H9 (cell line): ENCODE measurements around the gene SSPN. TPM values are rescaled to one million over a fixed set of nuclear protein-coding genes. Genes with fewer than 3 reads are reported as not detected.

ENCODE experiments used
- DNase-seq: peaks from one replicate; pipeline ENCODE4 v3.0.0-alpha.2; 2017
- H2AFZ ChIP-seq: one replicate; pipeline ENCODE4 v1.6.1; 2013; ENCODE audit warnings: mild to moderate bottlenecking, low read length, control low read depth, moderate library complexity
- H2AK5ac ChIP-seq: 2 replicates; pipeline ENCODE4 v1.6.1; 2013; ENCODE audit warnings: low read length, control low read depth, mixed read lengths; ENCODE audit not compliant: insufficient read length
- H2BK120ac ChIP-seq: one replicate; pipeline ENCODE4 v1.6.1; 2013; ENCODE audit warnings: low read depth, mild to moderate bottlenecking, low read length, control low read depth, inconsistent platforms; ENCODE audit not compliant: poor library complexity, severe bottlenecking
- H2BK12ac ChIP-seq: 2 replicates; pipeline ENCODE4 v1.6.1; 2013; ENCODE audit warnings: low read length, control low read depth, mixed read lengths, low read depth; ENCODE audit not compliant: insufficient read length
- H2BK15ac ChIP-seq: 2 replicates; pipeline ENCODE4 v1.6.1; 2013; ENCODE audit warnings: low read depth, low read length, control low read depth
- H2BK20ac ChIP-seq: one replicate; pipeline ENCODE4 v1.6.1; 2013; ENCODE audit warnings: low read depth, mild to moderate bottlenecking, low read length, control low read depth, inconsistent platforms; ENCODE audit not compliant: poor library complexity, severe bottlenecking
- H2BK5ac ChIP-seq: 2 replicates; pipeline ENCODE4 v1.6.1; 2013; ENCODE audit warnings: low read length, control low read depth, mixed read lengths; ENCODE audit not compliant: insufficient read length
- H3K14ac ChIP-seq: 2 replicates; pipeline ENCODE4 v1.6.1; 2013; ENCODE audit warnings: low read length, control low read depth; ENCODE audit not compliant: insufficient read depth
- H3K18ac ChIP-seq: 2 replicates; pipeline ENCODE4 v1.6.1; 2013; ENCODE audit warnings: low read depth, mild to moderate bottlenecking, mixed read lengths, low read length, control low read depth; ENCODE audit not compliant: insufficient read length
- H3K23ac ChIP-seq: 2 replicates; pipeline ENCODE4 v1.6.1; 2013; ENCODE audit warnings: low read length, control low read depth, mixed read lengths, low read depth; ENCODE audit not compliant: insufficient read length
- H3K23me2 ChIP-seq: 2 replicates; pipeline ENCODE4 v1.6.1; 2013; ENCODE audit warnings: low read depth, mild to moderate bottlenecking, mixed read lengths, low read length, control low read depth; ENCODE audit not compliant: insufficient read length, poor library complexity, severe bottlenecking
- H3K27ac ChIP-seq: 2 replicates; pipeline ENCODE4 v1.5.1; 2013; ENCODE audit warnings: low read length, control low read depth, mixed read lengths, low read depth; ENCODE audit not compliant: insufficient read length
- H3K27me3 ChIP-seq: 2 replicates; pipeline ENCODE4 v1.6.1; 2013; ENCODE audit warnings: low read length, control low read depth, inconsistent platforms; ENCODE audit not compliant: insufficient read depth
- H3K4ac ChIP-seq: 2 replicates; pipeline ENCODE4 v1.6.1; 2013; ENCODE audit warnings: low read depth, mild to moderate bottlenecking, control low read depth, inconsistent platforms, low read length, moderate library complexity
- H3K4me1 ChIP-seq: 2 replicates; pipeline ENCODE4 v1.6.1; 2013; ENCODE audit warnings: low read length, control low read depth, inconsistent platforms; ENCODE audit not compliant: insufficient read depth
- H3K4me2 ChIP-seq: 2 replicates; pipeline ENCODE4 v1.6.1; 2013; ENCODE audit warnings: low read length, control low read depth, mixed read lengths; ENCODE audit not compliant: insufficient read length, insufficient read depth
- H3K56ac ChIP-seq: 2 replicates; pipeline ENCODE4 v1.6.1; 2013; ENCODE audit warnings: low read depth, mild to moderate bottlenecking, mixed read lengths, low read length, control low read depth; ENCODE audit not compliant: insufficient read length
- H3K79me1 ChIP-seq: 2 replicates; pipeline ENCODE4 v1.6.1; 2013; ENCODE audit warnings: low read depth, mild to moderate bottlenecking, moderate library complexity, low read length, control low read depth, inconsistent platforms; ENCODE audit not compliant: insufficient read depth, poor library complexity, severe bottlenecking
- H3K79me2 ChIP-seq: 2 replicates; pipeline ENCODE4 v1.6.1; 2013; ENCODE audit warnings: low read length, control low read depth, inconsistent platforms; ENCODE audit not compliant: insufficient read depth
- H3K9ac ChIP-seq: 2 replicates; pipeline ENCODE4 v1.6.1; 2013; ENCODE audit warnings: low read length, control low read depth, mixed read lengths; ENCODE audit not compliant: insufficient read length; ENCODE audit errors: extremely low read depth
- H3K9me3 ChIP-seq: one replicate; pipeline ENCODE4 v1.6.1; 2013; ENCODE audit warnings: low read depth, low read length, inconsistent platforms; ENCODE audit not compliant: control insufficient read depth
- H3T11ph ChIP-seq: one replicate; pipeline ENCODE4 v1.6.1; 2013; ENCODE audit warnings: mild to moderate bottlenecking, low read length, control low read depth, inconsistent platforms
- H4K20me1 ChIP-seq: one replicate; pipeline ENCODE4 v1.6.1; 2013; ENCODE audit not compliant: control insufficient read depth, insufficient read length, insufficient read depth
- H4K5ac ChIP-seq: 2 replicates; pipeline ENCODE4 v1.6.1; 2013; ENCODE audit warnings: low read depth, mild to moderate bottlenecking, mixed read lengths, low read length, control low read depth; ENCODE audit not compliant: insufficient read length
- H4K8ac ChIP-seq: replicated peaks from 2 replicates; pipeline ENCODE4 v1.6.1; 2013; ENCODE audit warnings: low read length, control low read depth, mixed read lengths, low read depth; ENCODE audit not compliant: insufficient read length
- H4K91ac ChIP-seq: 2 replicates; pipeline ENCODE4 v1.6.1; 2013; ENCODE audit warnings: low read depth, mild to moderate bottlenecking, moderate library complexity, mixed read lengths, low read length, control low read depth; ENCODE audit not compliant: insufficient read length
- H3K27ac Mint-ChIP-seq, 3 experiments: 2 replicates in 2 of 3; 3 replicates in 1 of 3; pipeline ENCODE4 v1.8.0; 2020 to 2021; ENCODE audit warnings: mixed read lengths in 3 of 3, mild to moderate bottlenecking in 1 of 3, moderate library complexity in 1 of 3
- H3K27me3 Mint-ChIP-seq: 2 replicates; pipeline ENCODE4 v1.8.0; 2021; ENCODE audit warnings: low read depth, mild to moderate bottlenecking, moderate library complexity, mixed read lengths
- H3K36me3 Mint-ChIP-seq, 3 experiments: 2 replicates in 2 of 3; 3 replicates in 1 of 3; pipeline ENCODE4 v1.8.0; 2020 to 2021; ENCODE audit warnings: low read depth in 3 of 3, mixed read lengths in 3 of 3; ENCODE audit not compliant: insufficient read depth in 1 of 3
- H3K4me1 Mint-ChIP-seq, 2 experiments: 2 replicates each; pipeline ENCODE4 v1.8.0; 2020; ENCODE audit warnings: mixed read lengths in 2 of 2
- H3K4me3 Mint-ChIP-seq, 2 experiments: 2 replicates in 1 of 2; 3 replicates in 1 of 2; pipeline ENCODE4 v1.8.0; 2020 to 2021; ENCODE audit warnings: mild to moderate bottlenecking in 2 of 2, mixed read lengths in 2 of 2, moderate library complexity in 1 of 2
- H3K9me3 Mint-ChIP-seq, 2 experiments: 2 replicates in 1 of 2; 3 replicates in 1 of 2; pipeline ENCODE4 v1.8.0; 2020; ENCODE audit warnings: mild to moderate bottlenecking in 2 of 2, mixed read lengths in 2 of 2, moderate library complexity in 1 of 2
- WGBS: extraction: QIAGEN DNeasy Blood & Tissue Kit; methylation state at CpG from one replicate; pipeline ENCODE4 v1.1.7; 2013; ENCODE audit warnings: missing lambda C conversion rate, low lambda C conversion rate, mixed read lengths; ENCODE audit not compliant: insufficient read length; ENCODE audit errors: extremely low coverage; 5-methylcytosine and 5-hydroxymethylcytosine counted together
- total RNA-seq: library from RNA; stranded (reverse); gene quantifications from 2 replicates; pipeline ENCODE4 v1.2.1, GENCODE V29; 2021
- TF ChIP-seq, protein P1 (sequence below): fragments of 200-600 bp; sonication (generic); conservative IDR thresholded peaks from 3 replicates; pipeline ENCODE4 v1.8.0; 2021; ENCODE audit warnings: antibody characterized with exemption, mild to moderate bottlenecking

The SSPN gene
- total RNA-seq, 1 experiment from 2014 or later: 0.81 TPM

DNA sequence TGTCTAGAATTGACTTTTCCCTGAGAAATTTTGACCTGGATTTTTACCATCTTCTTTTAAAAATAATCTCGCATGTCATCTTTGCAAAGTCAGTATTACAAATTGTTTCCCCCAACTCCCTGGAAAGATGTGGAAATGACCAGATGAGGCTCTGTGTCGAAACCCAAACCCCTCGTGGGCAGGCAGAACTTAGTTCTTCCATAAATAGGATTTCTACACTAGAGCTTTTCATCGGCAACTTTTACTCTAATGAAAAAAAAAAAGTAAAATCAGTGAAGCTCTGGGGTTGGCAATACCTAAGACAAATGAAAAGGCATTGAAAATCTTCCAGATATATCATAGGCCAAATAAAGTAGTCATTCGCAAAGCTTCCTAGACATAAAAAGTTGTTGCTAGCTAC lies 17.0 kb downstream of the SSPN start:
- Histone ChIP-seq H3K9me3 (no peaks in the 10 kb centered on the region), H4K5ac (no peak overlapping the region), H3K27ac (no peak overlapping the region), H3T11ph (no peak overlapping the region), H2BK12ac (no peak overlapping the region), H3K18ac (no peak overlapping the region), H3K9ac (no peak overlapping the region), H3K23me2 (no peaks in the 10 kb centered on the region), H3K27me3 (no peaks in the 10 kb centered on the region), H3K79me1 (no peaks in the 10 kb centered on the region), H2AK5ac (no peak overlapping the region), H3K79me2 (no peaks in the 10 kb centered on the region), H2BK15ac (no peak overlapping the region), H2BK120ac (no peak overlapping the region), H3K14ac (no peak overlapping the region), H4K91ac (no peak overlapping the region), H2AFZ (no peak overlapping the region), H4K8ac (no peak overlapping the region), H3K56ac (no peak overlapping the region), H3K23ac (no peak overlapping the region), H2BK20ac (no peak overlapping the region), H3K4ac (no peak overlapping the region), H4K20me1 (no peaks in the 10 kb centered on the region), H3K4me2 (no peak overlapping the region), H3K4me1 (no peaks in the 10 kb centered on the region), H2BK5ac (no peak overlapping the region)
- no peak overlapping the region for H3K4me3 Mint-ChIP-seq
- no peak overlapping the region for H3K27ac Mint-ChIP-seq
- no peak for DNase-seq
- TF ChIP-seq, protein P1, sequence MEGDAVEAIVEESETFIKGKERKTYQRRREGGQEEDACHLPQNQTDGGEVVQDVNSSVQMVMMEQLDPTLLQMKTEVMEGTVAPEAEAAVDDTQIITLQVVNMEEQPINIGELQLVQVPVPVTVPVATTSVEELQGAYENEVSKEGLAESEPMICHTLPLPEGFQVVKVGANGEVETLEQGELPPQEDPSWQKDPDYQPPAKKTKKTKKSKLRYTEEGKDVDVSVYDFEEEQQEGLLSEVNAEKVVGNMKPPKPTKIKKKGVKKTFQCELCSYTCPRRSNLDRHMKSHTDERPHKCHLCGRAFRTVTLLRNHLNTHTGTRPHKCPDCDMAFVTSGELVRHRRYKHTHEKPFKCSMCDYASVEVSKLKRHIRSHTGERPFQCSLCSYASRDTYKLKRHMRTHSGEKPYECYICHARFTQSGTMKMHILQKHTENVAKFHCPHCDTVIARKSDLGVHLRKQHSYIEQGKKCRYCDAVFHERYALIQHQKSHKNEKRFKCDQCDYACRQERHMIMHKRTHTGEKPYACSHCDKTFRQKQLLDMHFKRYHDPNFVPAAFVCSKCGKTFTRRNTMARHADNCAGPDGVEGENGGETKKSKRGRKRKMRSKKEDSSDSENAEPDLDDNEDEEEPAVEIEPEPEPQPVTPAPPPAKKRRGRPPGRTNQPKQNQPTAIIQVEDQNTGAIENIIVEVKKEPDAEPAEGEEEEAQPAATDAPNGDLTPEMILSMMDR: no peak
- no CpG with 5 or more reads among the region's 5 CpGs for WGBS
- H3K27me3 Mint-ChIP-seq: peaks cover 11% of the 10 kb centered on the region
- H3K36me3 Mint-ChIP-seq: no peaks in the 10 kb centered on the region
- no peaks in the 10 kb centered on the region for H3K4me1 Mint-ChIP-seq
- no peaks in the 10 kb centered on the region for H3K9me3 Mint-ChIP-seq
